HG03354 (cell line): ENCODE data around the gene SLFNL1.

ENCODE experiments used
- ATAC-seq: cut with Tn5 transposase; IDR thresholded peaks from one replicate; pipeline ENCODE4 v1.9.1; 2021; ENCODE audit warnings: mild to moderate bottlenecking; ENCODE audit not compliant: unreplicated experiment, poor library complexity, severe bottlenecking

The SLFNL1 gene

DNA sequence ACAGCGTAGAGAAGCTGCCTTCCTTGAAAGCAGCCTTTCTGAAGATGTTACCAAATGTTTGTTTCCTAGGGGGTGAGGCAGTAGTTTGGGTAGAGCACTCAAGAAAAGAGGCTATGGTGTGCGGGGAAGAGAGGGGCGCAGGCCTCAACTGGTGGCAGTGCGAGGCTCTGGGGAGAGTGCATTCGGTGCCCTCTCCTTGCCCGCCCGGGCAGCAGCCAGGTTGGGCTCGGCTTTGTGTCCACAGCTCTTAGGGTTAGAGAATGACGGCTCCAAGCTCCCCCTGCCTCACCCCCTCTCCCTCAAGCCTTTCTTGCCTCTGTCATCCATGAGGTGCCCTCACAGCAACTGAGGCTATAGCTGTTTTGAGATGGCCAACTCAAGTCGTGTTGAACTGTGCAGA, 899 bp upstream of the SLFNL1 start:
- ATAC-seq: no peak

DNA sequence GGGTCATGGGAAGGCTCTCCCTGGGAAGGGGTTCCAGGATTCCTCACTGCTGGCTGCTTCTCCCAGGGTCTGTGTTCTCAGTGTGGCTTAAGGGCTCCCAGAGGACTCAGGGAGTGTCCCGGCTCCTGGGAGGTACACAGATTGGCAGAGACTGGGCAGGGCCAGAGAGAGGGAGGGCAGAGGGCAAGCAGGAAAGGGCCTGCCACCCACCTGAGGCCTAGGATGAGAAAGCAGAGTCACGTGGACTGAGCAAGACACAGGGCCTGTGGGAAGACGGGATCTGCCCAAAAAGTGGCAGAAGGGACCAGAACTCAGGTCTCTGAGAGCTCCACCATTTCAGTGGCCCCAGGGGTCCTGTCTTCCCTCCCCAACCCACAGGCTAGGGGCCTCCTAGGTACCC, 871 bp downstream of the SLFNL1 start:
- no peak for ATAC-seq

GRCh38 chr1:41020109-41020576, 1.4 kb downstream of the SLFNL1 start:
- no peak for ATAC-seq

DNA sequence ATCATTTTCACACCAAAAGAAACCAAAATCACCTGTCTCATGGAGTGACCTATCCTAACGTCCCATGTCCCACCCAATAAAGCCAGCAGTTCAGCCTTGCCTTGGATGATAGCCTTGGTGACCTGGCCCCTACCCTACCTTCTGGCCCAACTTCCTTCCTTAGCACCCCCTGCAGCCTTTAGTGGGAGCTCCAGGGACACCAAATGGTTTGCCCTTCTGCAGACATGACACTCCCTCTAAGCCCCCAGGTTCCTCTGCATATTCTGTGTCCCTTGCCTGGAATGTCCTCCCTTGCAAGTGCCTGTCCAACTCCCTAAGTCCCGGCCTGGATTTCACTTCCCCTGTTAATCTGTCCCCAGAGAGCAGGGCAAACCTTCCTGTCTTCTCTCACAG, 2.2 kb downstream of the SLFNL1 start:
- ATAC-seq: no peak

GRCh38 chr1:41018018-41018410, 3.5 kb downstream of the SLFNL1 start:
- no peak for ATAC-seq

DNA sequence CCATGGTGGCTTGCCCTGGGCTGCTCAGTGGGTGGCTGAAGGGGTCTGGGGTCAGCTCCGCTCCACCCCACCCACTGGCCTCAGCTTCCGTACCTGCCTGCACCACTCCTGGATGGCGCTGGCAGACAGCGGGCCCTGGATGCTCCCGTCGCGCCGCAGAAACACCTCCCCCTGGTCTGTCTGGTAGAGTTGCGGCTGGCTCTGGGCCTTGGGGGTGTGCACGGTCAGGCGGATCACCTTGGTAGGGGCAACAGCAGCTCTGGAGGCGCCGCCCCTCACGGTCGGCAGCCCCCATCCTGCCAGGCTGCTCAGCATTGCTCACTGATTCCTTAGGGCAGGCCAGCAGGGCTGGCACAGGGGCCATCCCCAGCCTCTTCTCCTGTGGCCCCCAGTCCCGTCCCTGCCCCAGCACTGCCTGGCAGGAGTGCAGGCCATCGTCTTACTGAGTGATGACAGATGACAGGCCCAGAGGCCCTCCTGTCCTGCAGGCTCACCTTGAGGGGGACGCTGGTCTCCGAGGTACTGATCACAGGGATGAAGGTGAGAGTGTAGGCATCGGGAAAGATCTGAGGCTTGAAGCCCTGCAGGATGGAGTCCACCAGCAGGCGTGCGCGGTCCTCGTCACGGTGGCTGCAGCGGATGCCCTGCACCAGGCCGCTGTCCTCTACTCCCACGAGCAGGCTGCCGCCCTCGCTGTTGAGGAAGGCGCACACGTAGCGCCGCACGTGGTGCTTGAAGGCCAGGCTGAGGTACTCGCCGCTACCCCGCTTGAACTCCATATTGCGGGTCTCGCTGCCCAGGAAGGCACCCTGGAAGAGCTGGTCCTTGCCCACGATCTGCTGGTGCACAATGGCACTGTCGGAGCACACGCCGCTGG, 4.1 kb downstream of the SLFNL1 start:
- no peak for ATAC-seq

DNA sequence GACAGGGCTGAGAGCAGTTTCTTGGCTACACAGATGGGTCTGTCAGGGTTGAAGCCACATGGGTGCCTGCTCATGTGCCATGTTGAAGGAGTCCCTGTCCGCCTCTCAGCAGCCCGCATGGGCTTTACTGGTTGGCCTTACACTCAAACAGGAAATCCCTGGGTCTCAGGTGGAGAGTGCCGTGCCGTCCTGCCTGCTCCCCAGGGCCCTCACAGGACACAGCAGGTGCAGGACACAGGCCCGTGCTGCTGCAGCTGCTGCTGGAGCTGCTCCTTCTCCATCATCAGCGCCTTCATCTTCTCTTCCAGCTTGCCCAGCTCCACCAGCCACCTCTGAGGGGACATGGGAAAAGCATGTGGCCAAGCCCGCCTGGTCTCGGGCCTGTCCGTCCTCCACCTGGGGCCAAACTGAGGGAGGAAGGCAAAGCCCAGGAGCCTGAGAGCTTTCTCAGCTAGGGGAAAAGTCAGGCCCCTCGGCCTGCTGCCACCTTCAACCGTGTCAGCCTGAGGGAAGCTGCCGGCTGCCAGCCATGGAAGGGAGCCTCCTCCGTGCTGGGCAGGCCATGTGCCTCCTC, 5.5 kb downstream of the SLFNL1 start:
- ATAC-seq: no peak

DNA sequence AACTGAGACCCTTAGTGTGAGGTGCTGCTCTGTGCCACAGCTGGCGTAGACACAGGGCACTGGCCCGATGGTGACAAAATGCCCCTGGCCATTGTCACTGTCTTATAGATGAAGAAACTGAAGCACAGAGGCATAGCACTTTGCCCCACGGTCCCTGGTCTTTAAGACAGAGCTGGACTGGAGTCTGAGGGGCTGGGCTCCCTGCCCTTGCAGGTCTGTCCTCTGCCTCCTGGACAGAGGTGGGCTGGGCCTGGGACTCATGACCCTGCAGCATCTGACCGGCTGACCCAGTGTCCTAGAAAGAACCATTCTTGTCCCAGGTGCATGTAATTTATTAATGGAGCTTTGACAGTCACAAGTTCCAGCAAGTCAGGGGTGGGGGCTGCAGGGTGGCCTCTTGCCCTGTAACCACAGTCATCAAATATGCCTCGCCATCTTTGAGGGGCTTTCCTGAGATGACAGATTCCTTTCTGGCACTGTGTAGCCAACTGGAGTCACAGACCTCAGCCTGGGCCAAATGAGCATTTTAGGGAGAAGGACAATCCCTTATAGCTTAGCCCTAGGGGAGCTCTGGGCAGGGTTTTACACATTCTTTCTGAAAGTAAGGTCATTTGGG, 6.1 kb downstream of the SLFNL1 start:
- ATAC-seq: no peak

DNA sequence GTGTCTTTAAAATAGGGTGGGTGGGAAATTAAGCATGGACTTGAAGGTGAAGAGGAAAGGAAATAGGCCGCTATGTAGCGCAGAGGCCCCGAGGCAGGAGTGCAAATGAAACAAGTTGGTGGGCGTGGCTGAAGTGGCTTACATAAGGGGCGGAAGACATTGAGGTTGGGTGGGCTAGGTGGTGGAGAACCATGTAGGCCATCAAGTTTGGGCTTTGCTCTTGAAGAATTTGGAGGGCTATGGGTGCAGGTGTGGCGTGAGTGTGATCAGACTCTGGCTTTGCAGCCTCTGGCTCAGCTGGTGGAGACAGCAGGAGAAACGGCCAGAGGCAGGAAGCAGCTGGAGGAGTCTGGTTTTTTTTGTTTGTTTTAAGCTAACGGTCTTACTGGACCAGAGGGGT, 6.7 kb downstream of the SLFNL1 start:
- ATAC-seq: no peak

- ATAC-seq: no peak
These were observed 7.7 kb downstream of the SLFNL1 start for GRCh38 chr1:41013796-41014195.

DNA sequence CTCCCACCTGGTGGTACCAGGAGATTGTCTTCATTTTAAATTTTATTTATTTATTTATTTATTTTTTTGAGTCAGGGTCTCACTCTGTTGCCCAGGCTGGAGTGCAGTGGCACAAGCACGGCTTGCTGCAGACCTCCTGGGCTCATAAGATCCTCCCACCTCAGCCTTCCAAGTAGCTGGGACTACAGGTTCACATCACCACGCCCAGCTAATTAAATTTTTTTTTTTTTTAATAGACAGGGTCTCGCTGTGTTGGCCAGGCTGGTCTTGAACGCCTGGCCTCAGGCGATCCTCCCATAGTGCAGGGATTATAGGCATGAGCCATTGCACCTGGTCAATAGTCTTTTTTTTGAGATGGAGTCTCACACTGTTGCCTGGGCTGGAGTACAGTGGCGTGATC, 8.5 kb downstream of the SLFNL1 start:
- ATAC-seq: no peak

DNA sequence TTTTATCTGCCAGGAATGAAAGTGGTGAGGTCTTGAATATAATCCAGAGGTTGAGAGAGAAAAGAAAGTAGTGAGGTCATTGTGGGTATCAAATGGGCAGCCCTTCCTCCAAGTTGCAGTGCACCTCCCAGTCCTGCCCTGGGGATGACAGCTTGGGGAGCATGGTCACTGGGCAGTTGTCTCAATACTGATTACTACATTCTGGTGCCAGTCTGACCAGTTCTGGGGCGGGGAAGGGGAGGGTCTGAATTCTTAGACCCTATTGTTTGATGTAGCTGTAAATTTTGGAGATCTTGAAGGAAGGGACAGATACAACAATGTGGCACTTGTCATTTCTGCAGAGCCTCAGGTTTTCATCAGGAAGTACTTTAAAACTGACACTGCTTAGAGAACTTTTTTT, 11.2 kb downstream of the SLFNL1 start:
- ATAC-seq: no peak

DNA sequence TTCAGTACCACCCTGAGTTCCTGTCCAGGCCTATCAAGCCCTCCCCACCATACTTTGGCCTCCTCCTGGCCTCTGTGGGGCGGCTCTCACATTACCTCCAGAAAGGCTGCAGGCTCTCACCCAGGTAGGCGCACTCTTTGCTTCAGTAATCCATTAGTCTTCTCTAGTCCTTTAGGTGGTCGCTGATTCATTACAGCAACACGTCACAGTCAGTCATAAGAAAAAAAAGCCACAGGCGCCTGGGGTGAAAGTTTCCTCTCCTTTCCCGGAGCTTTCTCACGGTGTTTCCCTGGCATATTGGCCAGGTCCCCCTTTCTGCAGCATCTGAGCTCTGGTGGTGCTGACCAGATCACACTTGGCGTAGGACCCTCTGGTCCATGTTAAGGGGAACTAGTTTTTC, 12.1 kb downstream of the SLFNL1 start:
- ATAC-seq: no peak

DNA sequence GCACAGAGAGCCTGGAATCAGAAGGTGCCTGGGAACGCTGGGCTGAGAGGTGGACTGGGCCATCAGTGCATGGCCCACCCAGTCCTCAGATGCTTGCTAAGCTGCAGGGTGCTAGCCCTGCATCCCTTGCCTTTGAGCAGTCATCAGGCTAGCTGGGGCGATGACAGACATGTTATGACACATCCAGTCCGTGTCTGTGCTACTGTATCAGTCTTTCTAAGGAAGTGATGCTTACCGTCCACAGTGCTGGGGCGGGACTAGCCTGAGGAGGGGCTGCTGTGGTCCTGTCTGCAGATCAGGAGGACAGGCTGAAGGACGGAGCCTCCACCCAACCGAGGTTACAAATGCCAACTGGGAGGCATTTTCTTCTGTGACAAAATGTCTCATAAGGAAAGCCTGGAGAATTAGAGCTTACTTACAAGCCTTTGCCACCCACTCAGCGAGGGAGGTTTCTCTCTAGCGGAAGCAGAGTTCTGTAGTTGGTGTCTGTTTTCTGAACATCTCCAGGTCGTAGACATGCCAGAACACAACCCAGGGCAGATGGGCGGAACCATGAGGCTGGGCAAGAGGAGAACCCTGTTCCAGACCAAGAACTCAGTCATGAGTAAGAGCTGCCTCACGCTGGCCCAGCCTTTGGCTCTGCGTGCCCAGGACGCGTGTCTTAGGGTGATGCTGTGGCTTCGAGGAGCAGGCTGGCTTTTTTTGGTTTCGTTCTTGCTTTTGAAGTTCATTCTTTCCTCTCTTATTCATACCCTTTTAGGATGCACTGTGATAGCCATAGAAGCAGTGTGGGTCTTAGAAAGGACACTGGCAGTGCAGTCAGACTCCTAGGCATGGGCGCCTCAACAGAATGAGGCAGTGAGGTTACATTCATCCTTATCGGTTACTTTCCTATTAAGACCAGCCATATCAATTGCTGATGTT, 14.3 kb downstream of the SLFNL1 start:
- ATAC-seq: no peak

GRCh38 chr1:41005876-41006275, 15.6 kb downstream of the SLFNL1 start:
- no peak for ATAC-seq

DNA sequence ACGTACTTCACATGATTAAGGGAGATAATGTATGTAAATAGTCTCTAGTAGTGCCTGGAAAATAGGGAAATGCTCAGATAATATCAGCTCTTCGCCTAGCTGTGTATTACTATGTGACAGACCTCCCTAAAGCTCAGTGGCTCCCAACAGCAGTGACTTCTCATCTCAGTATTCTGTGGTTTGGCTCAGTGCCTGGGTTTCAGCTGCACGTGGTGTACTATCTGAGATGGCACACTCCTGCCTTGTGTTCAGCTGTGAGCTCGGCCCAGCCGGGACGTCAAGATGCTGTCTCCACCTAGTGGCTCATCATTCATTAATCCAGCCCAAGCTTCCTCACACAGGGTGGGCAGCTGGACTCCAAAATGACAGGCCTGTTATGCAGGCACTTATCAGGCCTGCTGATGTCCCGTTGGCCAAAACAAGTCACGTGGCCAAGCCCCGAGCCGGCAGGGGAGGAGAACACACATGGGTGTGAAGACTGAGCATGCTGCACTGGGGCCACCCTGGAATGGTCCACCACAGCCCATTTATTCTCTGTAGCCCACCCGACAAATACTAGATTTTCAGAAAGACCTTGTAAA, 17.8 kb downstream of the SLFNL1 start:
- ATAC-seq: peak; percentile 98

DNA sequence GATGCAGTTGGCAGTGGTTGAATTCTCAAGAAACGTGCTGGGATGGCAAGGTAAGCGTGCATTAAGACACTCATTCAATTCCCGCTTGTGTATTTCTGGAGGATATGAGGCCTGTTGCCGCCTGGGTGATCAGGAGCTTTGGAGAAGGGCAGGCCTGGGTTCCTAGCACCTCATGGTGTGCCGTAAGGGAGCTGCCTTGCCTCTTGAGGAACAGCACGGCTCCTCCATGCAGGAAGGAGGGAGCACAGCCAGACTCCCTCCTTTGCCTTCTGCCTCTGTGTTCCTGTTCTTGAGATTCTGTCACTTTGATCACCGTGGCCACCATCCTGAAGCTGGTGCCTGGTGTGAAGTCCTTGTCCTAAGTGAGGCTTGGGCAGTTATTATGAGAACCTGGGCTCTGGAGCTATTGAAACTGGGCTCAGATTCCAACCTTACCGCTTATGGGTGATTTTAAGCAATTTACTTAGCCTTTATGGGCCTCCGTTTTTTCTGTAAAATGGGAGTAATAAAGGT, 18.3 kb downstream of the SLFNL1 start:
- ATAC-seq: no peak

GRCh38 chr1:40998668-40999067, 22.9 kb downstream of the SLFNL1 start:
- ATAC-seq: no peak

- no peak for ATAC-seq
These were observed 24.4 kb downstream of the SLFNL1 start for GRCh38 chr1:40997096-40997495.
